H9 (cell line): ENCODE data around the gene DHRSX. TPM values are rescaled to one million over a fixed set of nuclear protein-coding genes. Genes with fewer than 3 reads are reported as not detected.

ENCODE experiments used
- DNase-seq: peaks from one replicate; pipeline ENCODE4 v3.0.0-alpha.2; 2017
- H2AFZ ChIP-seq: one replicate; pipeline ENCODE4 v1.6.1; 2013; ENCODE audit warnings: mild to moderate bottlenecking, low read length, control low read depth, moderate library complexity
- H2AK5ac ChIP-seq: 2 replicates; pipeline ENCODE4 v1.6.1; 2013; ENCODE audit warnings: low read length, control low read depth, mixed read lengths; ENCODE audit not compliant: insufficient read length
- H2BK120ac ChIP-seq: one replicate; pipeline ENCODE4 v1.6.1; 2013; ENCODE audit warnings: low read depth, mild to moderate bottlenecking, low read length, control low read depth, inconsistent platforms; ENCODE audit not compliant: poor library complexity, severe bottlenecking
- H2BK12ac ChIP-seq: 2 replicates; pipeline ENCODE4 v1.6.1; 2013; ENCODE audit warnings: low read length, control low read depth, mixed read lengths, low read depth; ENCODE audit not compliant: insufficient read length
- H2BK15ac ChIP-seq: 2 replicates; pipeline ENCODE4 v1.6.1; 2013; ENCODE audit warnings: low read depth, low read length, control low read depth
- H2BK20ac ChIP-seq: one replicate; pipeline ENCODE4 v1.6.1; 2013; ENCODE audit warnings: low read depth, mild to moderate bottlenecking, low read length, control low read depth, inconsistent platforms; ENCODE audit not compliant: poor library complexity, severe bottlenecking
- H2BK5ac ChIP-seq: 2 replicates; pipeline ENCODE4 v1.6.1; 2013; ENCODE audit warnings: low read length, control low read depth, mixed read lengths; ENCODE audit not compliant: insufficient read length
- H3K14ac ChIP-seq: 2 replicates; pipeline ENCODE4 v1.6.1; 2013; ENCODE audit warnings: low read length, control low read depth; ENCODE audit not compliant: insufficient read depth
- H3K18ac ChIP-seq: 2 replicates; pipeline ENCODE4 v1.6.1; 2013; ENCODE audit warnings: low read depth, mild to moderate bottlenecking, mixed read lengths, low read length, control low read depth; ENCODE audit not compliant: insufficient read length
- H3K23ac ChIP-seq: 2 replicates; pipeline ENCODE4 v1.6.1; 2013; ENCODE audit warnings: low read length, control low read depth, mixed read lengths, low read depth; ENCODE audit not compliant: insufficient read length
- H3K23me2 ChIP-seq: 2 replicates; pipeline ENCODE4 v1.6.1; 2013; ENCODE audit warnings: low read depth, mild to moderate bottlenecking, mixed read lengths, low read length, control low read depth; ENCODE audit not compliant: insufficient read length, poor library complexity, severe bottlenecking
- H3K27ac ChIP-seq: 2 replicates; pipeline ENCODE4 v1.5.1; 2013; ENCODE audit warnings: low read length, control low read depth, mixed read lengths, low read depth; ENCODE audit not compliant: insufficient read length
- H3K27me3 ChIP-seq: 2 replicates; pipeline ENCODE4 v1.6.1; 2013; ENCODE audit warnings: low read length, control low read depth, inconsistent platforms; ENCODE audit not compliant: insufficient read depth
- H3K4ac ChIP-seq: 2 replicates; pipeline ENCODE4 v1.6.1; 2013; ENCODE audit warnings: low read depth, mild to moderate bottlenecking, control low read depth, inconsistent platforms, low read length, moderate library complexity
- H3K4me1 ChIP-seq: 2 replicates; pipeline ENCODE4 v1.6.1; 2013; ENCODE audit warnings: low read length, control low read depth, inconsistent platforms; ENCODE audit not compliant: insufficient read depth
- H3K4me2 ChIP-seq: 2 replicates; pipeline ENCODE4 v1.6.1; 2013; ENCODE audit warnings: low read length, control low read depth, mixed read lengths; ENCODE audit not compliant: insufficient read length, insufficient read depth
- H3K56ac ChIP-seq: 2 replicates; pipeline ENCODE4 v1.6.1; 2013; ENCODE audit warnings: low read depth, mild to moderate bottlenecking, mixed read lengths, low read length, control low read depth; ENCODE audit not compliant: insufficient read length
- H3K79me1 ChIP-seq: 2 replicates; pipeline ENCODE4 v1.6.1; 2013; ENCODE audit warnings: low read depth, mild to moderate bottlenecking, moderate library complexity, low read length, control low read depth, inconsistent platforms; ENCODE audit not compliant: insufficient read depth, poor library complexity, severe bottlenecking
- H3K79me2 ChIP-seq: 2 replicates; pipeline ENCODE4 v1.6.1; 2013; ENCODE audit warnings: low read length, control low read depth, inconsistent platforms; ENCODE audit not compliant: insufficient read depth
- H3K9ac ChIP-seq: 2 replicates; pipeline ENCODE4 v1.6.1; 2013; ENCODE audit warnings: low read length, control low read depth, mixed read lengths; ENCODE audit not compliant: insufficient read length; ENCODE audit errors: extremely low read depth
- H3K9me3 ChIP-seq: one replicate; pipeline ENCODE4 v1.6.1; 2013; ENCODE audit warnings: low read depth, low read length, inconsistent platforms; ENCODE audit not compliant: control insufficient read depth
- H3T11ph ChIP-seq: one replicate; pipeline ENCODE4 v1.6.1; 2013; ENCODE audit warnings: mild to moderate bottlenecking, low read length, control low read depth, inconsistent platforms
- H4K20me1 ChIP-seq: one replicate; pipeline ENCODE4 v1.6.1; 2013; ENCODE audit not compliant: control insufficient read depth, insufficient read length, insufficient read depth
- H4K5ac ChIP-seq: 2 replicates; pipeline ENCODE4 v1.6.1; 2013; ENCODE audit warnings: low read depth, mild to moderate bottlenecking, mixed read lengths, low read length, control low read depth; ENCODE audit not compliant: insufficient read length
- H4K8ac ChIP-seq: replicated peaks from 2 replicates; pipeline ENCODE4 v1.6.1; 2013; ENCODE audit warnings: low read length, control low read depth, mixed read lengths, low read depth; ENCODE audit not compliant: insufficient read length
- H4K91ac ChIP-seq: 2 replicates; pipeline ENCODE4 v1.6.1; 2013; ENCODE audit warnings: low read depth, mild to moderate bottlenecking, moderate library complexity, mixed read lengths, low read length, control low read depth; ENCODE audit not compliant: insufficient read length
- H3K27ac Mint-ChIP-seq, 3 experiments: 2 replicates in 2 of 3; 3 replicates in 1 of 3; pipeline ENCODE4 v1.8.0; 2020 to 2021; ENCODE audit warnings: mixed read lengths in 3 of 3, mild to moderate bottlenecking in 1 of 3, moderate library complexity in 1 of 3
- H3K27me3 Mint-ChIP-seq: 2 replicates; pipeline ENCODE4 v1.8.0; 2021; ENCODE audit warnings: low read depth, mild to moderate bottlenecking, moderate library complexity, mixed read lengths
- H3K36me3 Mint-ChIP-seq, 3 experiments: 2 replicates in 2 of 3; 3 replicates in 1 of 3; pipeline ENCODE4 v1.8.0; 2020 to 2021; ENCODE audit warnings: low read depth in 3 of 3, mixed read lengths in 3 of 3; ENCODE audit not compliant: insufficient read depth in 1 of 3
- H3K4me1 Mint-ChIP-seq, 2 experiments: 2 replicates each; pipeline ENCODE4 v1.8.0; 2020; ENCODE audit warnings: mixed read lengths in 2 of 2
- H3K4me3 Mint-ChIP-seq, 2 experiments: 2 replicates in 1 of 2; 3 replicates in 1 of 2; pipeline ENCODE4 v1.8.0; 2020 to 2021; ENCODE audit warnings: mild to moderate bottlenecking in 2 of 2, mixed read lengths in 2 of 2, moderate library complexity in 1 of 2
- H3K9me3 Mint-ChIP-seq, 2 experiments: 2 replicates in 1 of 2; 3 replicates in 1 of 2; pipeline ENCODE4 v1.8.0; 2020; ENCODE audit warnings: mild to moderate bottlenecking in 2 of 2, mixed read lengths in 2 of 2, moderate library complexity in 1 of 2
- CTCF ChIP-seq: fragments of 200-600 bp; sonication (generic); conservative IDR thresholded peaks from 3 replicates; pipeline ENCODE4 v1.8.0; 2021; ENCODE audit warnings: antibody characterized with exemption, mild to moderate bottlenecking
- WGBS: extraction: QIAGEN DNeasy Blood & Tissue Kit; methylation state at CpG from one replicate; pipeline ENCODE4 v1.1.7; 2013; ENCODE audit warnings: missing lambda C conversion rate, low lambda C conversion rate, mixed read lengths; ENCODE audit not compliant: insufficient read length; ENCODE audit errors: extremely low coverage; 5-methylcytosine and 5-hydroxymethylcytosine counted together
- total RNA-seq: library from RNA; stranded (reverse); gene quantifications from 2 replicates; pipeline ENCODE4 v1.2.1, GENCODE V29; 2021

The DHRSX gene
- total RNA-seq, 1 experiment from 2014 or later, result 44.0 TPM

DNA sequence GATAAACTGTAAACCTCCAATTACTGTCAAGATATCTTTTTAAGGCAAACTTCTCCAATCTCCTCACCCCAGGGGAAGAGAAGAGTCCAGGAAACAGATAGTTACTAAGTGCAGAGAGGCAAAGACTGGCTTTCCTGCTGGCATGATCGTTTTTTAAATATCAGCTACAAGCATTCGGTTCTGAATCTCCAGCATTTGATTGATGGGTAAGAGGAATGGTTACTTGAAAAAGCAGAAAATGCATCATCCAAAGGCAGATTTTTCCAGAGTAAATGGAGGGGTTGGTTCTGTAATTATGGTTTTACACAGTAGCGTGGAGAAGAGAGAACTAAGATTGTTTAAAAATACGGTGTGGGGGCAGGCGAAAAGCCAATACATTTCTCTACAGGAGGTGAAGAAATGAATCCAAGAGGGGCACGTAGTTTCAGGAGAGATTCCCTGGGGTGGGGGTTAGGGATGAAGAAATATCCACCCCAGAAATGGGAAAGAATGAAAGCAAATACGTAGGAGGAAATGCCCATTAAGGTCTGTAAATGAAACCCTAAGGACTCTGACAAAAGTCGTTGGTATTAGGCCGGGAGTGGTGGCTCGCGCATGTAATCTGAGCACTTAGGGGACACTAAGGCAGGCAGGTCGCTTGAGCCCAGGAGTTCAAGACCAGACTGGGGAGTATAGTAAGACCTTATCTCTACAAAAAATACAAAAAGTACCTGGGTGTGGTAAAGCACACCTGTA, 248.3 kb downstream of the DHRSX start:
- no peaks in the 10 kb centered on the region for H3K27me3 Mint-ChIP-seq
- H2AFZ ChIP-seq, result no peak overlapping the region
- peaks cover 25 to 30% of the 10 kb centered on the region in 2 experiments for H3K4me1 Mint-ChIP-seq
- no peak overlapping the region for H3K18ac ChIP-seq
- H2BK5ac ChIP-seq, result no peak overlapping the region
- H3K14ac ChIP-seq, result no peak overlapping the region
- H2BK15ac ChIP-seq, result no peak overlapping the region
- H3K9me3 ChIP-seq, result no peaks in the 10 kb centered on the region
- H3K23ac ChIP-seq, result no peak overlapping the region
- no peaks in the 10 kb centered on the region for H4K20me1 ChIP-seq
- H3K9ac ChIP-seq, result no peak overlapping the region
- no peak overlapping the region for H3T11ph ChIP-seq
- H2BK20ac ChIP-seq, result no peak overlapping the region
- H2BK120ac ChIP-seq, result no peak overlapping the region
- no peak overlapping the region for H3K4ac ChIP-seq
- no peaks in the 10 kb centered on the region for H3K79me1 ChIP-seq
- H4K8ac ChIP-seq, result no peak overlapping the region
- no peak overlapping the region for H2BK12ac ChIP-seq
- H3K4me1 ChIP-seq, result peaks cover 7% of the 10 kb centered on the region; the same call in 1 of the 2 replicates
- no CpG with 5 or more reads among the region's 12 CpGs for WGBS
- peak overlapping the region; percentile 6 to 35 (median 29); a peak in 3 of 7 replicates for H3K27ac Mint-ChIP-seq
- no peak overlapping the region for H3K56ac ChIP-seq
- no peaks in the 10 kb centered on the region for H3K79me2 ChIP-seq
- H3K27ac ChIP-seq, result no peak overlapping the region
- H3K9me3 Mint-ChIP-seq, result peaks cover 0 to 5% of the 10 kb centered on the region in 2 experiments; a peak in 1 of 5 replicates
- no peak overlapping the region for H3K4me3 Mint-ChIP-seq
- H2AK5ac ChIP-seq, result no peak overlapping the region
- H3K4me2 ChIP-seq, result no peak overlapping the region
- no peak overlapping the region for H4K5ac ChIP-seq
- no peak overlapping the region for H4K91ac ChIP-seq
- H3K27me3 ChIP-seq, result no peaks in the 10 kb centered on the region
- H3K36me3 Mint-ChIP-seq, result peaks cover 12 to 14% (median 13%) of the 10 kb centered on the region in 3 experiments
- no peak for DNase-seq
- no peaks in the 10 kb centered on the region for H3K23me2 ChIP-seq
- no peak for TF ChIP-seq CTCF
